Dedifferentiated amniotic fluid mesenchymal stem cell (primary cell): ENCODE measurements around the gene ZNF417.
"Not testable (repeated sequence)": the region's sequence is repeated elsewhere in the genome, so short reads cannot be mapped to it uniquely, and the experiment has no call there.

Source experiments
- DNase-seq: peaks from one replicate; pipeline ENCODE4 v3.0.0-alpha.2; 2016; ENCODE audit errors: extremely low spot score

Gene ZNF417

GRCh38 chr19:57916168-57916995 lies at the start of gene ZNF417:
Gene ZNF417, minus strand, starts transcription at chr19:57916592. Its CDS starts 181 bp downstream, at chr19:57916411.
- DNase-seq, result peak; percentile 97

GRCh38 chr19:57964761-57965160 lies 48.4 kb upstream of the ZNF417 start:
- no peak for DNase-seq

GRCh38 chr19:57961785-57962184 lies 45.4 kb upstream of the ZNF417 start:
- DNase-seq, result no peak

DNA sequence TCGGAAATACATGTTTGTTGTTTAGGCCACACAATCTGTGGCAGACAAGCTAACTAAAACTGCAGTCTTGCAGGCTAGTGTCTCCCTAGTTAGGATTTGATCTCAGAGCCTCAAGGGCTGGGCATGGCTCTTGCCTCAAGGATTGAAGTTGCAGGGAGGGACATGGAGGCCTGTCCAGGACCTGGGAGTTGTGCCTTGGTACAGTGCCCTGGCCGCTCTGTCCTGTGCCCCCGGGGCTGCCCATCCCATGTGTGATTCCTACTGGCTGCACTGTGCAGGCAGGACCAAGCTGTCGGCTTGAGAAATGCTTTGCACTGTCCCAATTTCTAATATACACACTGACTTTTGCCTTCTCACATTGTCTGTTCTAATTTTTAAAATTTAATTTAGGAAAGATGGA lies 38.6 kb upstream of the ZNF417 start:
- no peak for DNase-seq

DNA sequence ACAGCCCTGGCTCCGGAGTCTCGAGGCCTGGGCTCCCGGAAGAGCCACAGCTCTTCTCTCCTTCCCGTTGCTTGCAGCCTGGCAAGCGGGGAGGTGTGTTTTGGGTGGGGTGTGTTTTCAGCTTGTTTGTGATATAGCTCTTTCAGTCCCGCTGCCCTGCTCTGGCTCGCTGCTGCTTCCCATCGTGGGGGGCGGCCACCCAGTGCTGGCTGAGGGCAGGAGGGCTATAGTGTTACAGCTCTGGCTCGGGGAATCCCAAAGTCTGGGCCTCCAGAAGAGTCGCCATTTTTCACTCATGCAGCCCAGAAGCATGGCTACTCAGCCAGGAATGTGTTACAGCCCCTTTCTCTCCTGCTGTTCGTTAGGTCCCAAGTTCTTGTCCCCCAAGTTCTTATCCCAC lies 33.3 kb upstream of the ZNF417 start:
- no peak for DNase-seq

- no peak for DNase-seq
Observed at GRCh38 chr19:57949296-57949695, 32.9 kb upstream of the ZNF417 start.

DNA sequence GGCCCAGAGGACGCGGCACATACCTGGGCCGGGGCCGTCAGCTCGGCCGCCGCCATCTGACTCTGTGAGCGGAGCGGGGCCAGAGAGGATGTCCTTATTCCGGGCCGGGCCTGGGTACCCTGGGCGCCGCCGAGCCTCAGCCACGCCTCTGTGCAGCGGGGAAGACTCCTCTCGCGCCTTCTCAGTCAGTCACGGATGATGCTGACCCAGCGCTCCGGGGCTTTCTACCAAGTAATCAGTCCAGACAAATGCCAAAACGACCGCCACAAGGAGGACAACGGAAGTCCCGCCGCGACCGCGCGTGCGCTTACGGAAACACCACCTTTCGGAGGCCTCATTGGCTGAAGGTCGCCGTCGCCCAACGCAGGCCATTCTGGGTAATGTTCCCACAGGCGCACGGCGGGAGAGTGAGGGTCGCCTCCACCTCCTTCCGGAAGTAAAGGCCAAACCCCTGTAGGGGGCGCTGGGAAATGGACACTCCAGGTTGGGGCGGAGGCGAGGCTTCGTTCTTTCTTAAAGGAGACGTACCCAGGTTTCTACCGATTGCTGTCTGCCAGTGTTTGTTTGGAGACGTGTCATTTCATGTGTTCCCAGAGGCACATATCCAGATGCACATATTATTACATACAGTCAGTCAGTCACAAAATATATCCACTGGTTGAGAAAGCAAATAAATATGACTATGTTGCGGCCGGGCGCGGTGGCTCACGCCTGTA lies 31.2 kb upstream of the ZNF417 start, which contains the start of gene ZNF256:
ZNF256 (minus strand) TSS at position 288 of the 716 bp plus-strand sequence; CDS start at position 56, 232 bp downstream.
- DNase-seq, result peak; percentile 91

GRCh38 chr19:57947088-57947418 lies 30.7 kb upstream of the ZNF417 start:
- DNase-seq, result no peak

- DNase-seq, result no peak
Observed at GRCh38 chr19:57946316-57946715, 29.9 kb upstream of the ZNF417 start.

- DNase-seq, result no peak
Observed at GRCh38 chr19:57941593-57941992, 25.2 kb upstream of the ZNF417 start.

GRCh38 chr19:57935731-57936130 lies 19.3 kb upstream of the ZNF417 start:
- DNase-seq, result no peak

DNA sequence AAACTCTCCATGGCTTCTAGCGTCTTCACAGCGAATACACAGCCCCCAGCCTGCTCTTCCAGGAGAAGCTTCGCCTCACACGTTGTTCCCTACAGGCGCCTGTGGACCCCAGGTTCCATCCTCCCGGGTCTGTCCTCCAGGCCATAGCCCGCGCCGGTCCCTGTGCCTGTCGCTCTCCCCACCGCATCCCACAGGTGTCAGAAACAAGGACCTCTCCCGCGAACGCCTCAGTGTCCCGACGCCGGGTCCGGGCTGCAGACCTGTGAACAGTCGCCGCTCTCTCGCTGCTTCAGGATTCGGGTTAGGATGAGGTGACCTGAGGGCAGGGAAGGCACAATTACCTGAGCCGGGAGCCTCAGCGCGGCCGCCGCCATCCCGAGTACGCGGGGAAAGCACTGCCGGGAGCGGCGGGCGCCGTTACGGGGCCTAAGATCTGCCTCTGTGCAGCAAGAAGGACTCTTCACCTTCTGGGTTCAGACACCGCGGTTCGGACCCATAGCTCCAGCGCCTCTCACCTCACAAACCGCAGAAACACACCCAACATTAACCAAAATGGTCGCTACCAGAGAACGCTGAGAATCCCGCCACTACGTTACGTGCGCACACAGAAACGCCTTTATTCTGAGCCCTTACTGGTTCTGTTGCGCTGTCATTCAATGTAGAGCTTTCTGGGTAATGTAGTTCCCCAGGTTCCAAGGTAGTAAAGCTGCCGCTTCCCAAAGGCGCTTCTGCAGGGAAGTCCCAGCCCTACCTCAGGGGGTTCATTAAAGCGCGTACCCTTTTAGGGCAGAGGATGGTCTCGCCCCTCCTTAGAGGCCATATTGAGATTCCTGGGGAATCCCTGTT lies 18.7 kb upstream of the ZNF417 start, which contains the start of gene ZNF418:
ZNF418 (minus strand) TSS at position 583 of the 846 bp plus-strand sequence. CDS start 1,580 bp downstream, outside the sequence.
- peak; percentile 66 for DNase-seq

DNA sequence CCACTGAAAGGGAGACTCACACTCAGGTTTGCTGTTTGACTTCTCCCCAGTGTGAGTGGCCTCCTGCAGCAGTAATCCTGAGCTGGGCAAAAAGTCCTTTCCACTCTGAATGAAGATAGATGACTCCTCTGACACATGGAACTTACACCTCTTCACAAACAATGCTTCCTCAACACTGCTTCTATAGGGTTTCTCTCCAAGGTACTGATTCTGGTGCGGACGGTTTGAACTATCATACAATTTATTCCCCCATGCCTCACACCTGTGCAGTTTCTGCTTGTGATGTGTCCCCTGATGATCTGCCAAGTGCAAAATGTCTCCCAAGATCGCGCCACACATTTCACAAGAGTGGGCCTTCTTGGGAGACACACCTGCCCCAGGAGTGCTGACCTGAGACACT lies 11.2 kb upstream of the ZNF417 start:
- DNase-seq, result no peak

- no peak for DNase-seq
Observed at GRCh38 chr19:57914531-57914930, 1.9 kb downstream of the ZNF417 start.

GRCh38 chr19:57907394-57907793 lies 9.0 kb downstream of the ZNF417 start:
- DNase-seq, result no peak

GRCh38 chr19:57905258-57905657 lies 11.1 kb downstream of the ZNF417 start:
- no peak for DNase-seq

DNA sequence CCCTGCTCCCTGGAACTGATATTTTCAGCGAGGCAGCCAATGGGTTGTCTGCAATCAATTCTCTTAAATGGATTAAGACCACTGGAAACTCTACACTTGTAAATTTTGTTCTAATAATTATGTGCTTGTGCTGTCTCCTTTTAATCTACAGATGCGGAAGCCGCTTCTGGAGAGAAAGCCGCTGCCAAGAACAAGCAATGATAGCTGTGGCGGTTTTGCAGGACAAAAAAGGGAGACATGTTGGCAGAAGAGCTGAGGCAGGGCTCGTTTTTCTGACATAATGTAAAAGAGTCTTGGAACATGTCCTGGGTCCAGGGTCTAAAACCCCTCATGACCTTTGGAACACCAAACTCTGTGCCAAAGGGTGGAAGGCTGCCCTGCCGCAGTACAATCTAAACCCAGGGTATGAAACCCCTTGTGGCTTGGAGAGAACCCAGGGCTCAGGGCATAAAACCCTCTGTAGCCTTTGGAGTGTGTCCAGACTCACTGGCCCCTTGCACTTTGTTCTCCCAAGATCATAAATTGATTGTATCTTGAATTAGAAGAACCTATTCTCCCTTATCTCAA lies 12.7 kb downstream of the ZNF417 start:
- no peak for DNase-seq

GRCh38 chr19:57900311-57900710 lies 16.1 kb downstream of the ZNF417 start:
- no peak for DNase-seq

DNA sequence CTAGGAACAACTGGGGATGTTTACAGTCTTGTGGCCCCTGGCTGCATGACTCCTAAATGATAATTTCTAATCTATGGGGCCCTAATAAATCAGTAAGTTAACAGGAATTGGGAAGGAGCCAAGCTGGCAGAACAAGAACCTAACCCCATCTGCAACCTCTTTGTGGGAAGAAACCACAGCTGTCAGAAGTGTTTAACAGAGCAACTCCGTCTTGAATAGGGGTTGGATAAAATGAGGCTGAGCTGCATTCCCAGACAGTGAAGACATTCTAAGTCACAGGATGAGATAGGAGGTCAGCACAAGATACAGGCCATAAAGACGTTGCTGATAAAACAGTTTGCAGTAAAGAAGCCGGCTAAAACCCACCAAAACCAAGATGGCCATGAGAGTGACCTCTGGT lies 25.7 kb downstream of the ZNF417 start:
- DNase-seq, result not testable (repeated sequence)

DNA sequence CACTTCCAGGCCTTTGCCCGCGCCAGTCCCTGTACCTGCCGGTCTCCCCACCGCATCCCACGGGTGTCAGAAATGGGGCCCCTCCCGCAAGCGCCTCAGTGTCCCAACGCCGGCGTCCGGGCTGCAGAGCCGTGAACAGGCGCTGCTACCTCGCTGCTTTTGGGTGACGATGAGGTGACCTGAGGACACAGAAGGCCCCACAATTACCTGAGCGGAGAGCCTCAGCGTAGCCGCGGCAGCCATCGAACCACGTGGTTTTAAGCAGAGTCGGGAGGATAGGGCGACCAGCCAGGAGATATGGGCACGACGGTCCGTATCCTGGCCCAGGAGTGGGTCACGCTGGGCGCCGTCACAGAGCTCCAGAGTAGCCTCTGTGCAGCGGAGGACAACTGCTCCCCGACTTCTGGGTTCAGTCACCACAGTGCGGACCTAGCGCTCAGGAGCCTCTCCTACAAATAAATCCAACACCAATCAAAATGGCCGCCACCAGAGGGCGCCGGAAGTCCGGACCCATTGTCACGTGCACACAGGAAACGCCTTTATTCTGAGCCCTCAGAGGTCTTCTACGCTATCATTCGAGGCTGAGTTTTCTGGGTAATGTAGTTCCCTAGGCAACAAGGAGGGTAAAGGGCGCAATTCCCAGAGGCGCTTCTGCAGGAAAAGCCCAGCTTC lies 27.7 kb downstream of the ZNF417 start, which contains the start of gene ZNF814:
ZNF814 (minus strand) TSS at position 478 of the 672 bp plus-strand sequence; CDS start at position 243, 235 bp downstream.
- peak; percentile 79 for DNase-seq

GRCh38 chr19:57888107-57888559 lies 28.3 kb downstream of the ZNF417 start:
- no peak for DNase-seq
